Astrocyte (in vitro differentiated cells and primary cell): Measurements from ENCODE around the gene EVL. TPM values are rescaled to one million over a fixed set of nuclear protein-coding genes. Genes with fewer than 3 reads are reported as not detected.

Experiments
- DNase-seq: peaks from one replicate; pipeline ENCODE4 v3.0.0-alpha.2; 2010; ENCODE audit warnings: low read depth
- FAIRE-seq: peaks from 2 replicates; lab custom pipeline; 2011; peaks lifted over from hg19 to GRCh38; lab: Jason Lieb, UNC
- H2AFZ ChIP-seq: 2 replicates; pipeline ENCODE4 v1.6.0; 2012; ENCODE audit warnings: low read depth, low read length, inconsistent platforms
- H3K27ac ChIP-seq: 2 replicates; pipeline ENCODE4 v1.5.1; 2011; ENCODE audit warnings: low read depth, low read length, inconsistent platforms
- H3K27me3 ChIP-seq: 2 replicates; pipeline ENCODE4 v1.6.0; 2011; ENCODE audit warnings: low read length, inconsistent platforms; ENCODE audit not compliant: insufficient read depth
- H3K36me3 ChIP-seq: 2 replicates; pipeline ENCODE4 v1.5.1; 2011; ENCODE audit warnings: low read length, inconsistent platforms; ENCODE audit not compliant: insufficient read depth
- H3K4me1 ChIP-seq: 2 replicates; pipeline ENCODE4 v1.5.1; 2011; ENCODE audit warnings: low read length, inconsistent platforms; ENCODE audit not compliant: insufficient read depth
- H3K4me2 ChIP-seq: 2 replicates; pipeline ENCODE4 v1.6.0; 2012; ENCODE audit warnings: low read length, inconsistent platforms
- H3K4me3 ChIP-seq: 2 replicates; pipeline ENCODE4 v1.5.1; 2011; ENCODE audit warnings: low read depth, mild to moderate bottlenecking, low read length, inconsistent platforms; ENCODE audit not compliant: insufficient read depth
- H3K79me2 ChIP-seq: 2 replicates; pipeline ENCODE4 v1.6.0; 2012; ENCODE audit warnings: mild to moderate bottlenecking, low read length, inconsistent platforms; ENCODE audit not compliant: insufficient read depth
- H3K9ac ChIP-seq: 2 replicates; pipeline ENCODE4 v1.6.0; 2012; ENCODE audit warnings: mild to moderate bottlenecking, low read length, inconsistent platforms
- H3K9me3 ChIP-seq: 2 replicates; pipeline ENCODE4 v1.5.1; 2012; ENCODE audit warnings: low read depth, mild to moderate bottlenecking, low read length, inconsistent platforms; ENCODE audit not compliant: insufficient read depth
- H4K20me1 ChIP-seq: 2 replicates; pipeline ENCODE4 v1.6.0; 2012; ENCODE audit warnings: low read length, inconsistent platforms; ENCODE audit not compliant: insufficient read depth
- H3K27ac Mint-ChIP-seq: one replicate; pipeline ENCODE4 v1.8.0; 2021; ENCODE audit warnings: mild to moderate bottlenecking, mixed read lengths; ENCODE audit not compliant: unreplicated experiment
- H3K27me3 Mint-ChIP-seq: one replicate; pipeline ENCODE4 v1.8.0; 2021; ENCODE audit warnings: low read depth, mixed read lengths; ENCODE audit not compliant: unreplicated experiment
- H3K36me3 Mint-ChIP-seq: one replicate; pipeline ENCODE4 v1.8.0; 2021; ENCODE audit warnings: low read depth, mixed read lengths; ENCODE audit not compliant: unreplicated experiment
- H3K4me1 Mint-ChIP-seq: one replicate; pipeline ENCODE4 v1.8.0; 2021; ENCODE audit warnings: low read depth, mixed read lengths; ENCODE audit not compliant: unreplicated experiment
- H3K4me3 Mint-ChIP-seq: one replicate; pipeline ENCODE4 v1.8.0; 2021; ENCODE audit warnings: mild to moderate bottlenecking, moderate library complexity, mixed read lengths; ENCODE audit not compliant: unreplicated experiment
- H3K9me3 Mint-ChIP-seq: one replicate; pipeline ENCODE4 v1.8.0; 2021; ENCODE audit warnings: mild to moderate bottlenecking, mixed read lengths; ENCODE audit not compliant: unreplicated experiment
- EZH2 ChIP-seq: IDR thresholded peaks from 2 replicates; pipeline ENCODE4 v1.6.1; 2012; ENCODE audit warnings: mild to moderate bottlenecking, low read length, inconsistent platforms; ENCODE audit not compliant: insufficient read depth
- total RNA-seq: library from RNA; stranded (reverse); gene quantifications from 2 replicates; pipeline ENCODE4 v1.2.1, GENCODE V29; 2021
- TF ChIP-seq, protein P1 (sequence below): IDR thresholded peaks from 2 replicates; pipeline ENCODE4 v1.5.1; 2011; ENCODE audit warnings: low read depth, mild to moderate bottlenecking, inconsistent platforms, low read length, moderate library complexity; ENCODE audit not compliant: insufficient read depth

EVL gene
- total RNA-seq, 1 donor from 2014 or later: 48.9 TPM

GRCh38 chr14:100047600-100047999 is 17.6 kb upstream of the EVL start:
- Mint-ChIP-seq H3K36me3 (no peaks in the 10 kb centered on the region), H3K9me3 (no peaks in the 10 kb centered on the region), H3K27ac (no peak overlapping the region), H3K4me3 (no peak overlapping the region), H3K4me1 (peaks cover 17% of the 10 kb centered on the region), H3K27me3 (no peaks in the 10 kb centered on the region)
- peaks cover 58% of the 10 kb centered on the region for H4K20me1 ChIP-seq
- no peak for DNase-seq
- TF ChIP-seq, protein P1, sequence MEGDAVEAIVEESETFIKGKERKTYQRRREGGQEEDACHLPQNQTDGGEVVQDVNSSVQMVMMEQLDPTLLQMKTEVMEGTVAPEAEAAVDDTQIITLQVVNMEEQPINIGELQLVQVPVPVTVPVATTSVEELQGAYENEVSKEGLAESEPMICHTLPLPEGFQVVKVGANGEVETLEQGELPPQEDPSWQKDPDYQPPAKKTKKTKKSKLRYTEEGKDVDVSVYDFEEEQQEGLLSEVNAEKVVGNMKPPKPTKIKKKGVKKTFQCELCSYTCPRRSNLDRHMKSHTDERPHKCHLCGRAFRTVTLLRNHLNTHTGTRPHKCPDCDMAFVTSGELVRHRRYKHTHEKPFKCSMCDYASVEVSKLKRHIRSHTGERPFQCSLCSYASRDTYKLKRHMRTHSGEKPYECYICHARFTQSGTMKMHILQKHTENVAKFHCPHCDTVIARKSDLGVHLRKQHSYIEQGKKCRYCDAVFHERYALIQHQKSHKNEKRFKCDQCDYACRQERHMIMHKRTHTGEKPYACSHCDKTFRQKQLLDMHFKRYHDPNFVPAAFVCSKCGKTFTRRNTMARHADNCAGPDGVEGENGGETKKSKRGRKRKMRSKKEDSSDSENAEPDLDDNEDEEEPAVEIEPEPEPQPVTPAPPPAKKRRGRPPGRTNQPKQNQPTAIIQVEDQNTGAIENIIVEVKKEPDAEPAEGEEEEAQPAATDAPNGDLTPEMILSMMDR: no peak
- TF ChIP-seq EZH2: no peak
- H3K9me3 ChIP-seq: no peaks in the 10 kb centered on the region
- H3K4me1 ChIP-seq: peaks cover 11% of the 10 kb centered on the region
- no peak overlapping the region for H3K4me3 ChIP-seq
- peaks cover 40% of the 10 kb centered on the region for H3K79me2 ChIP-seq
- FAIRE-seq: no peak
- H3K27ac ChIP-seq: no peak overlapping the region
- no peaks in the 10 kb centered on the region for H3K36me3 ChIP-seq
- H3K9ac ChIP-seq: no peak overlapping the region
- H2AFZ ChIP-seq: no peak overlapping the region
- no peak overlapping the region for H3K4me2 ChIP-seq
- no peaks in the 10 kb centered on the region for H3K27me3 ChIP-seq

GRCh38 chr14:100048786-100049185 is 16.4 kb upstream of the EVL start:
- no peaks in the 10 kb centered on the region for H3K9me3 ChIP-seq
- peaks cover 59% of the 10 kb centered on the region for H4K20me1 ChIP-seq
- H3K4me3 ChIP-seq: no peak overlapping the region
- no peaks in the 10 kb centered on the region for H3K36me3 ChIP-seq
- peaks cover 43% of the 10 kb centered on the region for H3K79me2 ChIP-seq
- no peaks in the 10 kb centered on the region for H3K27me3 ChIP-seq
- H3K9me3 Mint-ChIP-seq: no peaks in the 10 kb centered on the region
- peak overlapping the region; percentile 14 for H3K4me2 ChIP-seq
- H3K9ac ChIP-seq: no peak overlapping the region
- H3K27ac ChIP-seq: no peak overlapping the region
- FAIRE-seq (no peak), DNase-seq (peak; percentile 41)
- no peak overlapping the region for H3K27ac Mint-ChIP-seq
- H3K4me1 Mint-ChIP-seq: peaks cover 17% of the 10 kb centered on the region
- H3K4me1 ChIP-seq: peaks cover 11% of the 10 kb centered on the region
- H3K4me3 Mint-ChIP-seq: no peak overlapping the region
- H3K36me3 Mint-ChIP-seq: no peaks in the 10 kb centered on the region
- no peak overlapping the region for H2AFZ ChIP-seq
- TF ChIP-seq, protein P1: no peak
- TF ChIP-seq EZH2: no peak
- H3K27me3 Mint-ChIP-seq: no peaks in the 10 kb centered on the region

DNA sequence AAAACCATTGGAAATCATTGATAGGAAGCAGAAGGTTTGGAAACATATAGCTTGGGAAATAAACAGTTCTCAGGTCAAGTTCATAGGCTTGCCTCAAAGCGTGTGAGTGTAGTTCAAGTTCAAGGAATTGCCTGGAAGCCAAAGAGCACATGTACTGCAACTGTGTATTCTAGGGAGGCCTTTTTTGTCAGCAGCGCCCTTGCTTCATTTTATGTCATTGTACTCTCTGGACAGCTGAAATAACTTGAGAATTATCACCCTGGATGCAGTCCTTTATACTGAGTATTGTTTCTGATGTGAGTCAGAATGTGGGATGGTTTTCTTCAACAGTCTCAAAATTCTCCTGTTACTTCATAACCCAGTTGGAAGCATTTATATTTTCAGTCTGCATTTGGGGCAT is 16.0 kb upstream of the EVL start:
- FAIRE-seq: no peak
- peaks cover 17% of the 10 kb centered on the region for H3K4me1 Mint-ChIP-seq
- Histone ChIP-seq H3K9ac (no peak overlapping the region), H3K79me2 (peaks cover 40% of the 10 kb centered on the region), H3K4me3 (no peak overlapping the region), H3K27me3 (no peaks in the 10 kb centered on the region), H2AFZ (no peak overlapping the region), H3K4me2 (peak overlapping the region; percentile 14), H3K36me3 (no peaks in the 10 kb centered on the region), H3K27ac (no peak overlapping the region), H3K4me1 (peaks cover 11% of the 10 kb centered on the region), H4K20me1 (peaks cover 60% of the 10 kb centered on the region), H3K9me3 (no peaks in the 10 kb centered on the region)
- no peaks in the 10 kb centered on the region for H3K27me3 Mint-ChIP-seq
- no peaks in the 10 kb centered on the region for H3K36me3 Mint-ChIP-seq
- H3K9me3 Mint-ChIP-seq: no peaks in the 10 kb centered on the region
- DNase-seq: peak; percentile 62
- no peak overlapping the region for H3K27ac Mint-ChIP-seq
- H3K4me3 Mint-ChIP-seq: no peak overlapping the region
- TF ChIP-seq EZH2: no peak
- TF ChIP-seq, protein P1: no peak
